HS-27A (cell line): ENCODE results near the gene ZNF790.

Source experiments
- DNase-seq: peaks from one replicate; pipeline ENCODE4 v3.0.0-alpha.2; 2012; ENCODE audit warnings: low read depth, missing footprints

ZNF790 gene

GRCh38 chr19:36772311-36773222 lies 65.6 kb downstream of the ZNF790 start, which contains the start of gene ZNF850:
Gene ZNF850 (minus strand): TSS chr19:36772807. CDS start chr19:36762606, 10,201 bp downstream.
- peak; percentile 96 for DNase-seq

DNA sequence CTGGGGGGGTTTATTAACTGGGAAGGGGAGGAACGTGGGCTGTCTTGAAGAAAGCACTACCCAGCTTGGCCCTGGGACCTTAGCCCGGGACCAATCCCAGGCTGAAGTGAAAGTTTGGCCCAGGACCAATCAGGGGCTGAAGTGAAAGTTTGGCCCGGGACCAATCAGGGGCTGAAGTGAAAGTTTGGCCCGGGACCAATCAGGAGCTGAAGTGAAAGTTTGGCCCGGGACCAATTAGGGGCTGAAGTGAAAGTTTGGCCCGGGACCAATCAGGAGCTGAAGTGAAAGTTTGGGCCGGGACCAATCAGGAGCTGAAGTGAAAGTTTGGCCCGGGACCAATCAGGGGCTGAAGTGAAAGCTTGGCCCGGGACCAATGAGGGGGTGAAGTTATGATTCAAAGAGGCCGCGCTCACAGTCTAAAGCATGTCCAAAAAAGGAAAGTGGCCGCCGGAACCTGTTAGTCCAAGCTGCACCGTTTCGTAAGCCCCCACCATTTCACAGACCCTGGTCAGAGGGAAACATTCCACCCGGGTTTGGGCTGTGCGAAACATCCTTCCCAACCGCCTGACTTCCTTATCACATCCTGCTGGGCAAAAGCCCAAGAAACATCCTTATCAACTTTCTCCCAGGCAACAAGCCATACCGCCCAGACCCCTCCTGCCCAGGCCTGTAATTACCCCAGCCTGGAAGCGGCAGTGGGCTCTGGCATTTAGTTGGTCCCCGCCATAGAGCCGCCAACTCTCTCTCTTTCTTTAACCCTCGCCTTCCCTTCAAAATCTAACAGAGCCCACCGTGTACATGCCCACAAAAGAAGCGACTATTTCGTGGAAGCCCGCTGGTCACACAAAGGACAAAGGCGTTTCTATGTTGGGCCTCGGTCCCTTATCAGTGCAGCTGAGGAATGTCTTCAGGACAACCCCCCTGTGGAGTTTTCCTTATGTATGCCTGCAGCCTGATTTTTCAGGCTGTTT lies 66.6 kb downstream of the ZNF790 start:
- DNase-seq = peak; percentile 58
